Erythroblast (primary cell): ENCODE data around the gene EHD1.

Source experiments
- GATA1 ChIP-seq: IDR thresholded peaks from 2 replicates; pipeline ENCODE4 v1.6.1; 2011; ENCODE audit warnings: low read depth, mild to moderate bottlenecking, control low read depth, low read length, moderate library complexity
- POLR2A ChIP-seq: IDR thresholded peaks from 2 replicates; pipeline ENCODE4 v1.6.1; 2011; ENCODE audit warnings: mild to moderate bottlenecking, low read length

GRCh38 chr11:64831411-64831891 is 47.0 kb downstream of the EHD1 start:
- TF ChIP-seq POLR2A (no peak), GATA1 (no peak)
